Dedifferentiated amniotic fluid mesenchymal stem cell (primary cell): ENCODE data around the gene TAL1.

ENCODE experiments used
- DNase-seq: peaks from one replicate; pipeline ENCODE4 v3.0.0-alpha.2; 2016; ENCODE audit errors: extremely low spot score

Gene TAL1

GRCh38 chr1:47175227-47175934 lies 56.6 kb downstream of the TAL1 start:
- peak; percentile 57 for DNase-seq

- no peak for DNase-seq
These were observed 57.4 kb downstream of the TAL1 start for GRCh38 chr1:47174656-47175020.

GRCh38 chr1:47172782-47173181 lies 59.2 kb downstream of the TAL1 start:
- DNase-seq, result no peak
